ENCODE results near the gene CNN2. TPM values are rescaled to one million over a fixed set of nuclear protein-coding genes. Genes with fewer than 3 reads are reported as not detected.

Gene CNN2
- total and polyA plus RNA-seq, 9 of the 15 experiments (the other 6 are each of a cell fraction or from before 2014, with no cell fraction given) = 12.1 to 174 (median 52.7) TPM

- TF ChIP-seq ZNF589 (CRISPR knock-in tag; IDR thresholded peaks at IDR 0.05; ENCODE audit: low read depth) = no peak; the same call in 1 of the 2 replicates
- no peak for TF ChIP-seq RFX5 (IDR thresholded peaks at IDR 0.05; ENCODE audit: low read depth, low read length)
- TF ChIP-seq ZNF785 (CRISPR knock-in tag; IDR thresholded peaks at IDR 0.05) = no peak
- TF ChIP-seq PHTF2 (CRISPR knock-in tag; IDR thresholded peaks at IDR 0.05) = no peak
- no peak for TF ChIP-seq SMARCA4 (IDR thresholded peaks at IDR 0.05)
- no peak for TF ChIP-seq ZNF224 (CRISPR knock-in tag; IDR thresholded peaks at IDR 0.05)
- no peak for TF ChIP-seq CHD7 (IDR thresholded peaks at IDR 0.05; ENCODE audit: low read depth, low read length)
- peak in 1 of 2 experiments; percentile 41; a peak in 1 of 4 replicates for TF ChIP-seq RCOR1 (IDR thresholded peaks at IDR 0.05; ENCODE audit: borderline replicate concordance in 1 of 2, low read depth in 2 of 2, low read length in 2 of 2)
- TF ChIP-seq GTF2E2 (tag; IDR thresholded peaks at IDR 0.05) = 0 out of 2 replicates have a peak, but pooled peaks have one; percentile 30
- TF ChIP-seq MTA2 (IDR thresholded peaks at IDR 0.05; ENCODE audit: low read depth) = no peak
- no peak for TF ChIP-seq PHB (CRISPR knock-in tag; IDR thresholded peaks at IDR 0.05)
- TF ChIP-seq ZNF584 (CRISPR knock-in tag; IDR thresholded peaks at IDR 0.05; ENCODE audit: low read depth) = no peak
- TF ChIP-seq JUND (IDR thresholded peaks at IDR 0.05; ENCODE audit: borderline replicate concordance, low read depth, low read length) = no peak
- no peak for TF ChIP-seq JUND (tag; IDR thresholded peaks at IDR 0.05; ENCODE audit: borderline replicate concordance, low read depth, low read length)
- TF ChIP-seq NELFE (IDR thresholded peaks at IDR 0.05; ENCODE audit: insufficient read depth, insufficient read length) = no peak
These were observed at the start of gene CNN2 (continued) for GRCh38 chr19:1025960-1026782.
